Measurements from ENCODE around the gene LHFPL2. TPM values are rescaled to one million over a fixed set of nuclear protein-coding genes. Genes with fewer than 3 reads are reported as not detected.

The LHFPL2 gene
- total RNA-seq, 1 donor from 2014 or later = 33.1 TPM

- no peak overlapping the region for H3K4me3 ChIP-seq (ENCODE audit: low read depth, low read length)
- H3K27me3 ChIP-seq (ENCODE audit: control insufficient read depth, insufficient read depth, low read length) = no peaks in the 10 kb centered on the region
- no peak for DNase-seq (ENCODE audit: low read depth)
- no peak for TF ChIP-seq CTCF (IDR thresholded peaks at IDR 0.05; ENCODE audit: insufficient read depth, low read length, poor library complexity, severe bottlenecking)
- peaks cover 2% of the 10 kb centered on the region for H3K36me3 ChIP-seq (ENCODE audit: control insufficient read depth, insufficient read depth, low read length)
These were observed 14.9 kb downstream of the LHFPL2 start for GRCh38 chr5:78633700-78634099.

- DNase-seq (ENCODE audit: low read depth) = no peak
These were observed 16.1 kb downstream of the LHFPL2 start for GRCh38 chr5:78632467-78632866.

GRCh38 chr5:78631931-78632330 lies 16.6 kb downstream of the LHFPL2 start:
- DNase-seq (ENCODE audit: low read depth) = no peak
- Histone ChIP-seq H3K36me3 (ENCODE audit: control insufficient read depth, insufficient read depth, low read length) (peaks cover 2% of the 10 kb centered on the region), H3K4me3 (ENCODE audit: low read depth, low read length) (no peak overlapping the region), H3K27me3 (ENCODE audit: control insufficient read depth, insufficient read depth, low read length) (no peaks in the 10 kb centered on the region)
- no peak for TF ChIP-seq CTCF (IDR thresholded peaks at IDR 0.05; ENCODE audit: insufficient read depth, low read length, poor library complexity, severe bottlenecking)

More at GRCh38 chr5:78632467-78632866, 16.1 kb downstream of the LHFPL2 start:
- TF ChIP-seq CTCF (IDR thresholded peaks at IDR 0.05; ENCODE audit: insufficient read depth, low read length, poor library complexity, severe bottlenecking) = no peak
- Histone ChIP-seq H3K4me3 (ENCODE audit: low read depth, low read length) (no peak overlapping the region), H3K36me3 (ENCODE audit: control insufficient read depth, insufficient read depth, low read length) (peaks cover 2% of the 10 kb centered on the region), H3K27me3 (ENCODE audit: control insufficient read depth, insufficient read depth, low read length) (no peaks in the 10 kb centered on the region)

- Histone ChIP-seq H3K27me3 (ENCODE audit: control insufficient read depth, insufficient read depth, low read length) (no peaks in the 10 kb centered on the region), H3K36me3 (ENCODE audit: control insufficient read depth, insufficient read depth, low read length) (peaks cover 2% of the 10 kb centered on the region), H3K4me3 (ENCODE audit: low read depth, low read length) (no peak overlapping the region)
- no peak for TF ChIP-seq CTCF (IDR thresholded peaks at IDR 0.05; ENCODE audit: insufficient read depth, low read length, poor library complexity, severe bottlenecking)
- DNase-seq (ENCODE audit: low read depth) = no peak
These were observed 18.5 kb downstream of the LHFPL2 start for GRCh38 chr5:78630047-78630446.

- Histone ChIP-seq H3K4me3 (ENCODE audit: low read depth, low read length) (no peak overlapping the region), H3K27me3 (ENCODE audit: control insufficient read depth, insufficient read depth, low read length) (no peaks in the 10 kb centered on the region), H3K36me3 (ENCODE audit: control insufficient read depth, insufficient read depth, low read length) (peaks cover 2% of the 10 kb centered on the region)
- TF ChIP-seq CTCF (IDR thresholded peaks at IDR 0.05; ENCODE audit: insufficient read depth, low read length, poor library complexity, severe bottlenecking) = no peak
- DNase-seq (ENCODE audit: low read depth) = no peak
These were observed 18.9 kb downstream of the LHFPL2 start for GRCh38 chr5:78629624-78630023.

- TF ChIP-seq CTCF (IDR thresholded peaks at IDR 0.05; ENCODE audit: insufficient read depth, low read length, poor library complexity, severe bottlenecking) = no peak
- Histone ChIP-seq H3K4me3 (ENCODE audit: low read depth, low read length) (no peak overlapping the region), H3K36me3 (ENCODE audit: control insufficient read depth, insufficient read depth, low read length) (peaks cover 2% of the 10 kb centered on the region), H3K27me3 (ENCODE audit: control insufficient read depth, insufficient read depth, low read length) (no peaks in the 10 kb centered on the region)
- no peak for DNase-seq (ENCODE audit: low read depth)
These were observed 20.1 kb downstream of the LHFPL2 start for GRCh38 chr5:78628270-78628992.
